Activated CD4-positive, alpha-beta T cell treated with anti-CD3 and anti-CD28 coated beads, Interleukin-2, amount 10 ng/mL, durations not matched to agents 24 days and 14 days (primary cell): ENCODE results near the gene NSD2. TPM values are rescaled to one million over a fixed set of nuclear protein-coding genes. Genes with fewer than 3 reads are reported as not detected.

ENCODE experiments used
- DNase-seq: peaks from one replicate; pipeline ENCODE4 v3.0.0; 2022
- H3K27ac Mint-ChIP-seq: one replicate; pipeline ENCODE4 v1.8.0; 2022; ENCODE audit warnings: mild to moderate bottlenecking, mixed read lengths
- H3K27me3 Mint-ChIP-seq: one replicate; pipeline ENCODE4 v1.8.0; 2022; ENCODE audit warnings: mixed read lengths
- H3K36me3 Mint-ChIP-seq: one replicate; pipeline ENCODE4 v1.8.0; 2022; ENCODE audit warnings: low read depth, mild to moderate bottlenecking, mixed read lengths
- H3K4me1 Mint-ChIP-seq: one replicate; pipeline ENCODE4 v1.8.0; 2021; ENCODE audit warnings: mixed read lengths
- H3K4me3 Mint-ChIP-seq: one replicate; pipeline ENCODE4 v1.8.0; 2022; ENCODE audit warnings: mild to moderate bottlenecking, moderate library complexity, mixed read lengths
- H3K9me3 Mint-ChIP-seq: one replicate; pipeline ENCODE4 v1.8.0; 2021; ENCODE audit warnings: mixed read lengths
- intact Hi-C: fragments of 100-400 bp; cut with micrococcal nuclease; formaldehyde crosslinking; loops from one replicate; pipeline ENCODE4 v1.15.1; 2023
- total RNA-seq: library from RNA; stranded (reverse); gene quantifications from 2 replicates; pipeline ENCODE4 v1.2.3, GENCODE V29; 2022

The NSD2 gene
- total RNA-seq, 1 donor from 2014 or later: 214 TPM

GRCh38 chr4:1864076-1865008 lies 6.9 kb upstream of the NSD2 start:
- Mint-ChIP-seq H3K27ac (no peak overlapping the region), H3K4me3 (no peak overlapping the region), H3K9me3 (no peaks in the 10 kb centered on the region), H3K27me3 (no peaks in the 10 kb centered on the region), H3K4me1 (peaks cover 19% of the 10 kb centered on the region), H3K36me3 (no peaks in the 10 kb centered on the region)
- intact Hi-C loops: no loop called here
- DNase-seq: peak; percentile 58

DNA sequence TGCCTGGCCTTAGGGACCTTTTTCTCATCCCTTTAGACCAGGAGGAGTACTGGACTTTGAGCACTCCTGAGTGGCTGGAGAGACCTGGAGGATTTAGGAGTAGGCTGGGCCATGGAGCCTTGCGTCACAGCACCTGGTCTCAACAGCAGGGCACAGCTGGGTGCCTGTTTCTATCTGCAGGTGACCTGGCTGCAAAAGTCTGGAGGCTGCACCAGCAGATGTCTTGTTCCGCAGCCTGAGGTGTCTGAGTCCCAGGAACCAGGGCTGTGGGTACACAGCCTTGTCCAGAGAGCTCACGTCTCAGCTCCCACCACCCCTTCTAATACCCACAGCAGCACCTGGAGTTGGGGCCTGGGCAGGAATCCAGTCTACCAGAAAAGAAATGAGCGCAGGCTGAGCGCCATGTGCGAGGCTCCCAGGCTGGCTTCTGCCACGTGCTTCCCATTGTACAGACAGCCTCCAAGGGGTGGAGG lies 5.0 kb upstream of the NSD2 start:
- no peaks in the 10 kb centered on the region for H3K9me3 Mint-ChIP-seq
- H3K27me3 Mint-ChIP-seq: no peaks in the 10 kb centered on the region
- intact Hi-C loops: no loop called here

GRCh38 chr4:1868293-1868692 lies 2.9 kb upstream of the NSD2 start:
- DNase-seq: no peak
- H3K36me3 Mint-ChIP-seq: peaks cover 3% of the 10 kb centered on the region
- intact Hi-C loops: no loop called here
- H3K9me3 Mint-ChIP-seq: no peaks in the 10 kb centered on the region
- peaks cover 15% of the 10 kb centered on the region for H3K4me1 Mint-ChIP-seq
- H3K4me3 Mint-ChIP-seq: no peak overlapping the region
- no peaks in the 10 kb centered on the region for H3K27me3 Mint-ChIP-seq
- no peak overlapping the region for H3K27ac Mint-ChIP-seq

More for the DNA sequence above, 5.0 kb upstream of the NSD2 start:
- Mint-ChIP-seq H3K36me3 (no peaks in the 10 kb centered on the region), H3K27ac (no peak overlapping the region), H3K4me1 (peaks cover 25% of the 10 kb centered on the region), H3K4me3 (no peak overlapping the region)
- DNase-seq: no peak

DNA sequence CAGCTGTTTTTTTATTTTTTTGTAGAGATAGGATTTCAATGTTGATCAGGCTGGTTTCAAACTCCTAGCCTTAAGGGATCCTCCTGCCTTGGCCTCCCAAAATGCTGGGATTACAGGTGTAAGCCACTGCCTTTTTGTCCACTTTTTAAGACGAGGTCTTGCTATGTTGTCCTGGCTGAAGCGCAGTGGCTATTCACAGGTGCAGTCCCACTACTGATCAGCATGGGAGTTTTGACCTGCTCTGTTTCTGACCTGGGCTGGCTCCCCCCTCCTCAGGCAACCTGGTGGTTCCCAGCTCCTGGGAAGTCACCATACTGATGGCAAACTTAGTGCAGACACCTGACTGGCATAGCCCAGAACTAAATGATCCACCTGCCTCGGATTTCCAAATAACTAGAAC lies 2.3 kb upstream of the NSD2 start:
- peaks cover 19% of the 10 kb centered on the region for H3K4me1 Mint-ChIP-seq
- intact Hi-C loops: no loop called here
- no peaks in the 10 kb centered on the region for H3K9me3 Mint-ChIP-seq
- no peak overlapping the region for H3K4me3 Mint-ChIP-seq
- peak; percentile 57 for DNase-seq
- no peak overlapping the region for H3K27ac Mint-ChIP-seq
- peaks cover 3% of the 10 kb centered on the region for H3K36me3 Mint-ChIP-seq
- no peaks in the 10 kb centered on the region for H3K27me3 Mint-ChIP-seq

DNA sequence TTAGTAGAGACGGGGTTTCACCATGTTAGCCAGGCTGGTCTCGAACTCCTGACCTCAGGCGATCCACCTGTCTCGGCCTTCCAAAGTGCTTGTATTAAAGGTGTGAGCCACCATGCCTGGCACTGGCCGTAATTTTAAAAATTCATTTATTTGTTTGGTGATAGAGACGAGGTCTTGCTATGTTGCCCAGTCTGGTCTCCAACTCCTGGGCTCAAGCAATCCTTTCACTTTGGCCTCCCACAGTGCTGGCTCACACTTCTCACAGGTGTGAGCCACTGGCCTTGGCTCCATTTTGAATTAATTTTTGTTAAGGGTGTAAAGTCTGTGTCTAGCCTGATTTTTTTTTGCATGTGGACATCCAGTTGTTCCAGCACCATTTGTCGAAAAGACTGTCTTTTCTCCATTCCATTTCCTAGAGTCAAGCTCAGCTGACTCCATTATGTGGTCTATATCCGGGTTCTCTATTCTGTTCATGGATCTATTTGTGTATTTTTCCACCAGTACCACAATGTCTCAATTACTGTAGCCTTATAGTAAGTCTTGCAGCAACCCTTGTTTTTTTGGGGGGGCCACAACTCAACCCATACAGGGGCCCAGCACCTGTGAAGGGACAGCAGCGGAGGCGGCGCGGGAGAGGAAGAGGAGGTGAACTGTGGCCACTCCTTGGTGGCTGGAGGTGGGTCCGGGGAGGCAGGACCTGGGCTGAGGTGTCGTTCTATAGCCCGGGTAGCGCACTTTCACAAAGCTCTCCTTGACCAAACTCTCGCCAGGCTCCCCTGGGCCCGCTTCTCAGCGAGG lies 1.5 kb upstream of the NSD2 start:
- H3K36me3 Mint-ChIP-seq: peaks cover 9% of the 10 kb centered on the region
- H3K9me3 Mint-ChIP-seq: no peaks in the 10 kb centered on the region
- peak overlapping the region; percentile 90 for H3K4me3 Mint-ChIP-seq
- DNase-seq: no peak
- H3K27me3 Mint-ChIP-seq: no peaks in the 10 kb centered on the region
- peak overlapping the region; percentile 93 for H3K27ac Mint-ChIP-seq
- intact Hi-C loops: loop anchor here (1.0 to 10.0 kb wide), 4 partner anchors 13 to 157 kb away; partner anchors contain the start of genes LETM1, NELFA and SLBP
- peaks cover 27% of the 10 kb centered on the region for H3K4me1 Mint-ChIP-seq

- intact Hi-C loops: loop anchor here (1.0 to 10.0 kb wide), 4 partner anchors 14 to 157 kb away; partner anchors contain the start of genes LETM1, NELFA and SLBP
These were observed 940 bp upstream of the NSD2 start for GRCh38 chr4:1870328-1870577.

DNA sequence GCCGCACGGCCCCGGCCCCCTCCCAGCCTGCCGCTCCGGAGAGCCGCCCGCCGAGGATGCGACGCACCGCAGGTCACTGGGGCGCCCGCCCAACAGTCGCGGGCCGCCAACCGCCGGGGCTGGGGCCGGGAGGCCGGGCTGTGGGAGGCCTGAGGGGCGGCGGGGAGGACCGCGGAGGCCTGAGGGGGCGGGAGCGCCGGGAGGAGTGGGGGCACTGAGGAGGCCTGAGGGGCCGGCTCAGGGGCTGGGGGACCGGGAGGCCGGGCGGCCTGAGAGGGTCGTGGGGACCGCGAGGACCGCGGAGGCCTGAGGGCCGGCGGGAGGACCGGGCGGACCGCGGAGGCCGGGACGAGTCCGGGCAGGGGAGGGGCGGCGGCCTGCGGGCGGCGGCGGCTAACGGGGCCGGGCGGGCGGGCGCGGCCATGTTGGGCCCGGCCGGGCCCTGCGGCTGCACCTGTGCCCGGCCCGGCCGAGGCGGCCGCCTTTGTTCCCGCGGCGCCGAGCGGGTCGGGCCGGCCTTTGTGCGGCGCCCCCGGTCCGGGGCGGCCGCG lies 353 bp downstream of the NSD2 start:
- DNase-seq: no peak
- H3K27me3 Mint-ChIP-seq: no peaks in the 10 kb centered on the region
- H3K4me3 Mint-ChIP-seq: peak overlapping the region; percentile 39
- peaks cover 36% of the 10 kb centered on the region for H3K4me1 Mint-ChIP-seq
- peaks cover 9% of the 10 kb centered on the region for H3K36me3 Mint-ChIP-seq
- intact Hi-C loops: loop anchor here (2.0 to 10.0 kb wide), 4 partner anchors 15 to 159 kb away; partner anchors contain the start of genes NELFA and SLBP
- H3K9me3 Mint-ChIP-seq: no peaks in the 10 kb centered on the region
- H3K27ac Mint-ChIP-seq: no peak overlapping the region

More at GRCh38 chr4:1870328-1870577, 940 bp upstream of the NSD2 start:
- H3K27me3 Mint-ChIP-seq: no peaks in the 10 kb centered on the region
- no peaks in the 10 kb centered on the region for H3K9me3 Mint-ChIP-seq
- H3K4me1 Mint-ChIP-seq: peaks cover 30% of the 10 kb centered on the region
- DNase-seq: peak; percentile 96
- peak overlapping the region; percentile 93 for H3K27ac Mint-ChIP-seq
- peak overlapping the region; percentile 90 for H3K4me3 Mint-ChIP-seq
- peaks cover 9% of the 10 kb centered on the region for H3K36me3 Mint-ChIP-seq

DNA sequence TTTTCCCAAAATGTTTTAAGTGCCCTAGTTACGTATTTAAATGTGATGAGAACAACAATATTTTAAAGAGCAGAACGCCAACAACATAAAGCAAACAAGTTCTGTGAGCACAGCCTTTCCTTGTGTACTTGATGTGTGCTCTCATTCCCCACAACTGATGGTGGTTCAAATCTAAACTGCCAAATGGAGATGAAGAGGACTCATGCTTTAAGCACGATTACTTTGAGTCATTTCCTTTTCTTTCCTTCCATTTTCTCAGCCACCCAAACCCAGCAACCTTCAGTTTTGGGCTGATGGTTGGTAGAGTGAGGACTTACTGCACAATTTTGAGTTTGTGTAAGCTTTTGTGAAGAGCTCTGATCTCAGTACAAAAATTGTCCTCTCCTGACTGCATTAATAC lies 1.7 kb downstream of the NSD2 start:
- Mint-ChIP-seq H3K36me3 (peaks cover 15% of the 10 kb centered on the region), H3K9me3 (no peaks in the 10 kb centered on the region), H3K4me1 (peaks cover 44% of the 10 kb centered on the region), H3K27me3 (no peaks in the 10 kb centered on the region), H3K27ac (peak overlapping the region; percentile 98), H3K4me3 (peak overlapping the region; percentile 94)
- peak; percentile 81 for DNase-seq
- intact Hi-C loops: loop anchor here (1.0 to 10.0 kb wide), 4 partner anchors 14 to 132 kb away; partner anchors contain the start of gene NELFA

- peak overlapping the region; percentile 94 for H3K4me3 Mint-ChIP-seq
- no peaks in the 10 kb centered on the region for H3K9me3 Mint-ChIP-seq
- H3K27me3 Mint-ChIP-seq: no peaks in the 10 kb centered on the region
- H3K27ac Mint-ChIP-seq: peak overlapping the region; percentile 98
- H3K4me1 Mint-ChIP-seq: peaks cover 44% of the 10 kb centered on the region
- peak; percentile 63 for DNase-seq
- intact Hi-C loops: loop anchor here (1.0 to 10.0 kb wide), 4 partner anchors 14 to 132 kb away; partner anchors contain the start of gene NELFA
- peaks cover 15% of the 10 kb centered on the region for H3K36me3 Mint-ChIP-seq
These were observed 2.1 kb downstream of the NSD2 start for GRCh38 chr4:1873291-1873690.

DNA sequence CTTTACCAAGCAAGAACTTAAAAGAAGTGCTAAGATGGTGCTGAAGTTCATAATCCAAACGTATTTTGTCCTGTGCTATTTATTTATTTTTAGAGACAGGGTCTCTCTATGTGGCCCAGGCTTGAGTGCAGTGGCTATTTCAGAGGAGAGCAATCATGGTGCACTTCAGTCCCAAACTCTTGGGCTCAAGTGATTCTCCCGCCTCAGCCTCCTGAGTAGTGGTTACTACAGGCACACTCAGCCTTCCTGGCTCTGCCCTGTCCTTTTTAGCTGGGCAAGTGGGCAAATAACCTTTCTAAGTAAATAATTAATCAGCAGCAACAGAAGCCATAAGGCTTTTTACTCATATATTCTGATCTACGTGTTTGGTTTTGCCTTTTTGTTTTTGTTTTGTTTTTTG lies 2.6 kb downstream of the NSD2 start:
- Mint-ChIP-seq H3K27ac (peak overlapping the region; percentile 98), H3K4me3 (peak overlapping the region; percentile 94), H3K4me1 (peaks cover 49% of the 10 kb centered on the region), H3K27me3 (no peaks in the 10 kb centered on the region), H3K36me3 (peaks cover 15% of the 10 kb centered on the region), H3K9me3 (no peaks in the 10 kb centered on the region)
- no peak for DNase-seq
- intact Hi-C loops: loop anchor here (1.0 to 10.0 kb wide), 4 partner anchors 13 to 131 kb away; partner anchors contain the start of gene NELFA

GRCh38 chr4:1874201-1874600 lies 3.0 kb downstream of the NSD2 start:
- peak overlapping the region; percentile 94 for H3K4me3 Mint-ChIP-seq
- peaks cover 51% of the 10 kb centered on the region for H3K4me1 Mint-ChIP-seq
- no peaks in the 10 kb centered on the region for H3K9me3 Mint-ChIP-seq
- H3K36me3 Mint-ChIP-seq: peaks cover 15% of the 10 kb centered on the region
- peak overlapping the region; percentile 70 for H3K27ac Mint-ChIP-seq
- no peaks in the 10 kb centered on the region for H3K27me3 Mint-ChIP-seq
- no peak for DNase-seq
- intact Hi-C loops: loop anchor here (5.0 to 10.0 kb wide), 2 partner anchors 38 to 131 kb away; partner anchors contain the start of gene NELFA

GRCh38 chr4:1879485-1879884 lies 8.3 kb downstream of the NSD2 start:
- Mint-ChIP-seq H3K27me3 (no peaks in the 10 kb centered on the region), H3K4me3 (no peak overlapping the region), H3K9me3 (no peaks in the 10 kb centered on the region), H3K27ac (peak overlapping the region; percentile 54), H3K36me3 (peaks cover 28% of the 10 kb centered on the region), H3K4me1 (peaks cover 54% of the 10 kb centered on the region)
- DNase-seq: no peak
- intact Hi-C loops: loop anchor here (10.0 kb wide), 1 partner anchor 125 kb away; the partner anchor contains the start of gene NELFA

DNA sequence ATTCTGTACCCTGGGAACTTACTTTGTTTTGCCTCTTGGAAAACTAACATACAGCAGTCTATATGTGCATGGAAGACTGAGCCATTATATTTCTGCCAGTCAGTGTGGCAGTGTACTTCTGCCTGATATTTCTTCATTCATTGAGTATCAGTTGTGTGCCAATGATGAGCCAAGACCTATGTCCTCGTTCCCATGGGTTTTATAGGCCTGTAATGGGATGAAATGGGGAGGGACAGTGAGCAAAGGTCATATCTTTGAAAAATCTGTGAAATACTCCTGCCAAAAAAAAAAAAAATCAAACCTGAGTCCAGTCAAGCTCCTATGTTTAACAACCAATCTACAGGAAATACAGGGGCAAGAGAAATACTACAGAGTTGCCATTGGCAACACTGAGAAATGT lies 9.1 kb downstream of the NSD2 start:
- Mint-ChIP-seq H3K9me3 (no peaks in the 10 kb centered on the region), H3K4me1 (peaks cover 50% of the 10 kb centered on the region), H3K4me3 (no peak overlapping the region), H3K27me3 (no peaks in the 10 kb centered on the region), H3K27ac (peak overlapping the region; percentile 39), H3K36me3 (peaks cover 27% of the 10 kb centered on the region)
- intact Hi-C loops: no loop called here
- DNase-seq: no peak
